Measurements from ENCODE around the gene ZWILCH. TPM values are rescaled to one million over a fixed set of nuclear protein-coding genes. Genes with fewer than 3 reads are reported as not detected.

The ZWILCH gene
- total RNA-seq, 4 donors from 2014 or later = 2.3 to 4.9 (median 3.6) TPM

DNA sequence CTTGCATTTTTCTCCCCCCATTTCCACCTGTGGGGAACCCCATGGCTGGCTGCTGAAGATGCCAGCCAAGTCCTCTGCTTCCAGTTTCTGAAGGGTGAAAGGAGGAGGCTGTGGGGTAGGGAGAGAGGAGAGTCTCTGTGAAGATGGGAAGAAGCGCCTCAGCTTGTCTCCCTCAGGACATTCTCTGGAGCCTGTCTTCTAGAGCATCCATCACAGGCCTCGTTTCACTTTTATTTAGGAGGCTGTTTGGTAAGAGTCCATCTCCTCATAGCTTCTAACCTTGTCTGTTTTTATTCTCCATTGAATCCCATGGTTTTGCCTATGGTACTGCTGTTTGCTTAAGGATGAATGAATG is 69.4 kb downstream of the ZWILCH start:
- TF ChIP-seq POLR2A (IDR thresholded peaks at IDR 0.05) = no peak
- TF ChIP-seq, protein P1, sequence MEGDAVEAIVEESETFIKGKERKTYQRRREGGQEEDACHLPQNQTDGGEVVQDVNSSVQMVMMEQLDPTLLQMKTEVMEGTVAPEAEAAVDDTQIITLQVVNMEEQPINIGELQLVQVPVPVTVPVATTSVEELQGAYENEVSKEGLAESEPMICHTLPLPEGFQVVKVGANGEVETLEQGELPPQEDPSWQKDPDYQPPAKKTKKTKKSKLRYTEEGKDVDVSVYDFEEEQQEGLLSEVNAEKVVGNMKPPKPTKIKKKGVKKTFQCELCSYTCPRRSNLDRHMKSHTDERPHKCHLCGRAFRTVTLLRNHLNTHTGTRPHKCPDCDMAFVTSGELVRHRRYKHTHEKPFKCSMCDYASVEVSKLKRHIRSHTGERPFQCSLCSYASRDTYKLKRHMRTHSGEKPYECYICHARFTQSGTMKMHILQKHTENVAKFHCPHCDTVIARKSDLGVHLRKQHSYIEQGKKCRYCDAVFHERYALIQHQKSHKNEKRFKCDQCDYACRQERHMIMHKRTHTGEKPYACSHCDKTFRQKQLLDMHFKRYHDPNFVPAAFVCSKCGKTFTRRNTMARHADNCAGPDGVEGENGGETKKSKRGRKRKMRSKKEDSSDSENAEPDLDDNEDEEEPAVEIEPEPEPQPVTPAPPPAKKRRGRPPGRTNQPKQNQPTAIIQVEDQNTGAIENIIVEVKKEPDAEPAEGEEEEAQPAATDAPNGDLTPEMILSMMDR (IDR thresholded peaks at IDR 0.05) = no peak
- intact Hi-C loops (cut with DNase I; ENCODE audit: low total_unique reads) = no loop called here
- H3K4me3 ChIP-seq (ENCODE audit: low read depth, poor library complexity, severe bottlenecking) = no peak overlapping the region
- WGBS, 2 donors = 69 to 77% methylated on average over 2 of the region's 2 CpGs
- DNase-seq (ENCODE audit: low spot score in 2 of 2) = no peak

DNA sequence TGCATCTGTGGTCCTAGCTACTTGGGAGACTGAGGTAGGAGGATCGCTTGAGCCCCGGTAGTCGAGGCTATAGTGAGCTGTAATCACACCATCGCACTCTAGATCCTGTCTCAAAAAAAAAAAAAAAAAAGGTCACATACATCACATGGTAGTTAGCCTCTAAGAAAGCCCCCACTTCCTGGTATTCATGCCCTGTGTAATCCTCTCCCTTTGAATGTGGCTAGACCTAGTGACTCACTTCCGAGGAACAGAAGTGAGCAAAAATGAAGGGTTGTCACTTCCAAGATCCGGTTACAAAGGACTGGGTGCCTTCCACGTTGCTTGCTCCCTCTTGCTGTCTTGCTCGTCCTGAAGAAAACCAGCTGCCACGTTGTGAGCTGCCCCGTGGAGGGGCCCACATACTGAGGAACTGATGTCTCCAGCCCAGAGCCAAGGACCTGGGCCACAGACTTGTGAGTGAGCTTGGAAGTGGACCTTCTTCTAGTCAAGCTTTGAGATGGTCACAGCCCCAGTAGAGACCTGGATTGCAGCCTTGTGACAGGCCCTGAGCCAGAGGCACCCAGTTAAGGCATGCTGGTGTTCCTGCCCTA is 73.3 kb downstream of the ZWILCH start:
- TF ChIP-seq, protein P1 (IDR thresholded peaks at IDR 0.05) = no peak
- TF ChIP-seq POLR2A (IDR thresholded peaks at IDR 0.05) = no peak
- 70 to 78% methylated on average over 10 of the region's 10 CpGs for WGBS, 2 donors
- H3K4me3 ChIP-seq (ENCODE audit: low read depth, poor library complexity, severe bottlenecking) = no peak overlapping the region
- intact Hi-C loops (cut with DNase I; ENCODE audit: low total_unique reads) = no loop called here
- DNase-seq (ENCODE audit: low spot score in 2 of 2) = no peak

DNA sequence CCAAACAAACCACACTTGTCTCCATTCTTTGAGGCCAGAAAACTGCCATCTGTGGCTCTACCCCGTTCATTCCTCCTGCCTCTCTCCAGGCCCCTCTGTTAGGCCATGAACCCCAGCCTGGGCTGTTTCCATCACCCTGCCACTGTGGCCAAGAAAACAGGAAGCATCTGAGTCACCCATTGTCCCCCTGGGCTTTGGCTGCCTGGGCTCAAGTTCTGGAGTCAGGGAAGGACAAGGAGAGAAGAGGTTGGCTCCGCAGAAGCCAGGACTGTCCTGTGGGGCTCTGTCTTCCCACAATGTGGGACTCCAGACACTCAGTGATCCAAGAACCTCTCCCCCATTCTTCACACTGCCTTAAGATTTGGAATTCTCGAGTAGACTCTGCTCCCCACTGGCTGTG is 75.5 kb downstream of the ZWILCH start:
- intact Hi-C loops (cut with DNase I; ENCODE audit: low total_unique reads) = no loop called here
- DNase-seq (ENCODE audit: low spot score in 2 of 2) = no peak
- TF ChIP-seq POLR2A (IDR thresholded peaks at IDR 0.05) = no peak
- TF ChIP-seq, protein P1 (IDR thresholded peaks at IDR 0.05) = no peak
- WGBS, 2 donors = 66 to 76% methylated on average over 3 of the region's 3 CpGs
- H3K4me3 ChIP-seq (ENCODE audit: low read depth, poor library complexity, severe bottlenecking) = no peak overlapping the region

DNA sequence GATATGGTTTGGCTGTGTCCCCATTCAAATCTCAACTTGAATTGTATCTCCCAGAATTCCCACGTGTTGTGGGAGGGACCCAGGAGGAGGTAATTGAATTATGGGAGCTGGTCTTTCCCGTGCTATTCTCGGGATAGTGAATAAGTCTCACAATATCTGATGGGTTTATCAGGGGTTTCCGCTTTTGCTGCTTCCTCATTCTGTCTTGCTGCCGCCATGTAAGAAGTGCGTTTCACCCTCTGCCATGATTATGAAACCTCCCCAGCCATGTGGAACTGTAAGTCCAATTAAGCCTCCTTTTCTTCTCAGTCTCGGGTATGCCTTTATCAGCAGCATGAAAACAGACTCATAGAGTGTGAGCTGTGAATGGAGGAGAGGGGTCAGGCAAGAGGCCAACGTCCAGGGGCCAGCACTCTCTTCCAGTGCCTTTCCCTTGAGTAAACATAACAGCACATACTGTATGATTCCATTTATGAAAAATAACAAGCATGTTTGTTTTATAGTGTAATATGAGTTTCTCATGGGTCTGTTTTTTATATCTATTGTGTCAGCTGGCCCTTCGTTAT is 76.9 kb downstream of the ZWILCH start:
- 77 to 82% methylated on average over 9 of the region's 9 CpGs for WGBS, 2 donors
- TF ChIP-seq POLR2A (IDR thresholded peaks at IDR 0.05) = no peak
- TF ChIP-seq, protein P1 (IDR thresholded peaks at IDR 0.05) = no peak
- intact Hi-C loops (cut with DNase I; ENCODE audit: low total_unique reads) = no loop called here
- H3K4me3 ChIP-seq (ENCODE audit: low read depth, poor library complexity, severe bottlenecking) = no peak overlapping the region
- DNase-seq (ENCODE audit: low spot score in 2 of 2) = no peak

DNA sequence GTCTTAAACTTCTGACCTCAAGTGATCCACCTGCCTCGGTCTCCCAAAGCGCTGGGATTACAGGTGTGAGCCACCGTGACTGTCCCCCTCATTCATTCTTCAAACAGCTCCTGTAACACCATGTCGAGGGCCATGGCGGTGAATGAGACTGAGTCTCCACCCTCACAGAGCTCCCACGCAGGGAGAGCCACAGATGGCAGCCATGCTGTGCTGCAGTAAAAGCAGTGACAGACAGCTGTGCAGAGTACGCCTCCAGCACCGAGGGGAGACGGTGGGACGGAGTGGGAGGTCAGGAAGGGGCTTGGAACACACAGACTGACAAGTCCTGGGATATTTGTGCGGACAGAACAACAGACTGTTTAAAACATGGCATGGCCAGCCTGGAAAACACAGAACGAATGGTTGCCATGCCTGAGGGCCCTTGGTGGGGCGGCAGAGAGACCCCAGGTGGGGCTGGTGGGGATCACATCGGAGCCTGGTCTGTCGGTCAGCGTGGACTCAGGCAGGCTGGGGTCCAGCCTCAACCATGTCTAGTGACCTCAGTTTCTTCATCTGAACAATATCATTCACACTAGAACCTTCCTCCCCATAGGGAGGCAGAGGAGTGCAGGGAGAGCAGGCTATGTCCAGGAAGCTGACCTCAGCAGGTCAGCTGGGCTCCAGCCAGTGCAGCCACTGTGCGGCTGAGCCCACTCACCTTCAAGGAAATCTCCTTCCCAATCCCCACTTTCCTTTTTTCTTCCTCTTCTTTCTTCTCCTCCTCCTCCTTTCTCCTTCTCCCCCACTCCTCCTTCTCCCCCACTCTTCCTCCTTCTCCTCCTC is 81.2 kb downstream of the ZWILCH start:
- WGBS, 2 donors = 52 to 54% methylated on average over 17 of the region's 17 CpGs
- TF ChIP-seq, protein P1 (IDR thresholded peaks at IDR 0.05) = no peak
- TF ChIP-seq POLR2A (IDR thresholded peaks at IDR 0.05) = no peak
- H3K4me3 ChIP-seq (ENCODE audit: low read depth, poor library complexity, severe bottlenecking) = no peak overlapping the region
- DNase-seq (ENCODE audit: low spot score in 2 of 2) = no peak
- intact Hi-C loops (cut with DNase I; ENCODE audit: low total_unique reads) = no loop called here
